Stimulated activated CD8-positive, alpha-beta memory T cell treated with anti-CD3 and anti-CD28 coated beads, Interleukin-15, amount 100 ng/mL, for 48 hours (primary cell): Measurements from ENCODE around the gene USH1G.

ENCODE experiments used
- DNase-seq, 2 donors: peaks; one replicate each; pipeline ENCODE4 v3.0.0-alpha.2; 2020; ENCODE audit warnings: low read depth in 2 of 2

The USH1G gene

DNA sequence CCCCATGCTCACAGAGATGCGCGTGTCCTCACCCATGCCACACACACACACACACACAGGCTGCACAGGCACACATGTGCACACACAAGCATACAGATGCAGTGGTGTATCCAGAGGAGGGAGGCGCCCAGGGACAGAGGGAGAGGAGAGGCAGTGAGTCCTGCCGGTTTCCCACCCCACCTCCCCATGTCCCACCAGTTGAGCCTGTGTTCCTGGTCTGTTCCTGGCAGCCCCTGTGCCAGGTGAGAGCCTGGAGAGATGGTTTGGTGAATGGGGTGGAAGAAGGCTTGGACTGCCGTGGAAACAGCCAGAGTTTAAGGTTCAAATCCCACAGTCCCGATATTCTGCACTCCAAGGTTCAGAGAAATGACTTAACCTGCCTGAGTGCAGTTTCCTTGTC lies 19.4 kb downstream of the USH1G start:
- DNase-seq: no peak

DNA sequence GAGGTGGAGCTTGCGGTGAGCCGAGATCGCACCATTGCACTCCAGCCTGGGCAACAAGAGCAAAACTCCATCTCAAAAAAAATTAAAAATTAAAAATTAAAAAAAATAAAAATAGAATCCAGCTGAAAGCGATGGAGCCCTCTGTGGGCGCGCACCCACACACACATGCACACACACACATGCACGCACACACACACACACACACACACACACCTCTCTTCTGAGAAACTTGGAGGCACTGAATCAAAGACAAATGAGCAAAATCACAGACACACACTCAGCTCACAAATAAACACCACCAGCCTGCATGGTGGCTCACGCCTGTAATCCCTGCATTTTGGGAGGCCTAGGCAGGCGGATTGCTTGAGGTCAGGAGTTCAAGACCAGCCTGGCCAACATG lies 20.0 kb downstream of the USH1G start:
- DNase-seq: no peak

DNA sequence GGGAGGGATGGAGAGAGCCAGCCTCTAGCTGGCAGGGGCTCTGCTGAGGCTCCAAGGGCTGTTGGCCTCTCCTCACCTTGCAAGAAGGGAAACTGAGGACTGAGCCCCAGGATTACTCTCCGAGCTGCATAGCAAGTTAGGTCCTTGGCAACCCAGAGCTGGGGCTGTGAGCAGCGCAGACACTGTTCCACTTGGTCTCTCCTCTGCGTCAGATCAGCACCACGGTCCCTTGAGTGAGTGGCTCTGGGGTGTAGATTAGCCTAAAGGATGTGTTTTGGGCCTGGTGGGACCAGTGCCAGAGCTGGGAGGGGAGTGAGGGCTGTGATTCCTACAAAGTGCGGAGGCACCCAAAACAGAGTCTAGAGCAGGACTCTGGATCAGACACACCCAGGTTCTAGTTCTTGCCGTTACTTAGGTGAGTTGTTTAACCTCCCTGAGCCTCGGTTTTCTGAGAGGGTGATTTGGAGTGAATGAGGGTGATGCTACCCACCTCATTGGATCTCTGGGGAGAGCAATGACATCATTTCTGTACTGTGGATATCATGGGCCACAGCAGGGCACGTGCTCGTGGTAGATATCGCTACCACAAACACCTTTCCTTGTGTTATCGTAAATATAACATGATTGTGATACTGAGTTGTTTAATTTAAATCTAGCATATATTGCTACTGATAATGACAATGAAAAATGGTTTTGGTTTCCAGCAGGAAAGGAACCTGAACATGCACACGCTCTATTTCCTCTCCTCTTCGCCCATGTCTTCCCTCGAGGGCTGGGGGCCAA lies 21.5 kb downstream of the USH1G start:
- DNase-seq: no peak

DNA sequence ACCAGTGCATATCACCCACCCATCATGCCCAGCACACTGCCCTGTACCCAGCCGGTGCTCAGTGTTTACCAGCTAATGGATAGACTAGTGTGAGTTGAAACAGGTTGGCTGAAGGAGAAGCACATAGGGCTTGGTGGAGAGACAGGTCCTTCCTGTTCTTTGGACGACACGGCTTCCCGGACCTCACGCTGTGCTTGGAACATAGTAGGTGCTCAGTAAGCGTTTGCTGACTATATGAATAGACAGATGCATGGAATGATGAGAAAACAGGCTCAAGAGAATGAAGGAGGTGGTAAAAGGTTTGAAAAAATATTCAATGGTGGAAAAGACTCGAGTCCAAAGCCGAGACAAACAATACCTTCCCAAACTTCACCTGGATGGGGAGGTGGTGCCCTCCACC lies 22.8 kb downstream of the USH1G start:
- no peak for DNase-seq

GRCh38 chr17:74898376-74898946 lies 24.6 kb downstream of the USH1G start:
- no peak for DNase-seq

DNA sequence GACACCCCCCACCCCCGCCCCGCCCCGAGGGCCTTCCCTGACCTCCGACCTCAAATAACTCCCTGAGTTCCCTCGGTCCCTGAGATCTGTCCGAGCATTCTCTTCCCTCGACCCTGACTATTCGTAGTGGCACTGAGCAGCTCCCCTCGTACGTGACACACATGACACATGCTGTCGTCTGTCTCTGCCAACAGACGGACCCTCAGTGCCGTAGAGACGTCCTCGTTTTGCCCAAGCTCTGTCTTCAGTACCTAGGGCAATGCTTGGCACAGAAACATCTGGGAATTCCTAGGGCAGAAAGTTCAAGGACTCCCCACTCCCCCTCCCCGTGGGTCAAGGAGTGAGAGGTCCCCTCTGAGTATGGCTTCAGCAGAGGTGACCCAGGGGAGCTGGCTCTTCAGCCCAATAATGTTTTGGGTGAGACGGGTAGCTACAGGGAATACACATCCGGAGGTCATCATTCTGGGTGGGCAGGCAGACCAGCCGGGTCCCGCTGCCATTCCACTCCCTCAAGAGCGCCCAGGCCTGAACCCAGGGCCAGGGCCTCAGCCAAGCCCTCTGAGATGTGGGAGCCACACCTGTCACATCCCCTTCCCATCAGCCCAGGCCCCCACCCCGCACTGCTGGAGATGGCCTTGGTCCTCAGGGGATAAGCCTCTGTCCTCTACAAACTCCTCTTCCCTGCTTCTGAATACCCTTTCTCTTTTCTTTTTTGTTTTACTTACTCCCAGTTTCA lies 29.0 kb downstream of the USH1G start:
- no peak for DNase-seq

DNA sequence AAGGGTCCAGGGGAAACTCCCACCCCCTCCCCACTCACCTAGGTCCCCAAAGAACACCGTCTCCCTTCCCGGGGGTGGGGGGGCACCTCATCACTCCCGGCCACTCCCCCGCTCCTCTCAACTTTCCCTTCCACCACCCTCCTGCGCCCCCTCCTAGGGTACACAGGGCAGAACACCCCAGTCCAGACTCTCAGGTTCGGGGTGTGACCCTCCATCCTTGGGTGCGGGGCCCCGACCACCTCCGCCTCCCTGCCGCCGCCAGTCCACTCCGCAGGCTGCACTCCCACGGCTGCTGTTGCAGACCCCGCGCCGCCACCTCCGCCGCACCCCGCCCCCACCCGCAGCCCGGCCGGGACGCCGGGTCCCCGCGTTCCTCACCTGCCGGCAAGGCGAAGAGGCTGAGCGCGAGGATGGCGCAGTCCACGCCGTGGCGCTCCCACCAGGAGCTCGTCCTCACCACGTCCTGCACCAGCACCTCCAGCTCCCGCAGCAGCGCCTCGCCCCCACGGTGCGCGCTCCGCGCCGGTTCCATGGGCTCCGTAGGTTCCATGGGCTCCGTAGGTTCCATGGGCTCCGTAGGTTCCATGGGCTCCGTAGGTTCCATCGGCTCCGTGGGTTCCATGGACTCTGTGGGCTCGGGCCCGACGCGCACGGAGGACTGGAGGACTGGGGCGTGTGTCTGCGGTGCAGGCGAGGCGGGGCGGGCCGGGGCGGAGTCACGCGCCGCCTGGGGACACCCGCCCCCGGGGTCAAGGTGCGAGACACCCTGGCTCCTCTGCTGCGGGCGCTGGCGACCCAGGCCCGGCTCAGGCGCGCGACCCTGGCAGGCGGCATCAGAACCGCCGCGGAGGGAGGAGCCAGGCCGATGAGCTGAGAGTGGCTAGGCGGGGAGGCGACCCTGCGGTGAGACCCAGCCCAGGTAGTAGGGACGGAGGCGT lies 29.8 kb downstream of the USH1G start, which contains the start of gene FADS6:
FADS6 (minus strand) TSS at position 660 of the 938 bp plus-strand sequence; CDS start at position 622, 38 bp downstream.
- no peak for DNase-seq

DNA sequence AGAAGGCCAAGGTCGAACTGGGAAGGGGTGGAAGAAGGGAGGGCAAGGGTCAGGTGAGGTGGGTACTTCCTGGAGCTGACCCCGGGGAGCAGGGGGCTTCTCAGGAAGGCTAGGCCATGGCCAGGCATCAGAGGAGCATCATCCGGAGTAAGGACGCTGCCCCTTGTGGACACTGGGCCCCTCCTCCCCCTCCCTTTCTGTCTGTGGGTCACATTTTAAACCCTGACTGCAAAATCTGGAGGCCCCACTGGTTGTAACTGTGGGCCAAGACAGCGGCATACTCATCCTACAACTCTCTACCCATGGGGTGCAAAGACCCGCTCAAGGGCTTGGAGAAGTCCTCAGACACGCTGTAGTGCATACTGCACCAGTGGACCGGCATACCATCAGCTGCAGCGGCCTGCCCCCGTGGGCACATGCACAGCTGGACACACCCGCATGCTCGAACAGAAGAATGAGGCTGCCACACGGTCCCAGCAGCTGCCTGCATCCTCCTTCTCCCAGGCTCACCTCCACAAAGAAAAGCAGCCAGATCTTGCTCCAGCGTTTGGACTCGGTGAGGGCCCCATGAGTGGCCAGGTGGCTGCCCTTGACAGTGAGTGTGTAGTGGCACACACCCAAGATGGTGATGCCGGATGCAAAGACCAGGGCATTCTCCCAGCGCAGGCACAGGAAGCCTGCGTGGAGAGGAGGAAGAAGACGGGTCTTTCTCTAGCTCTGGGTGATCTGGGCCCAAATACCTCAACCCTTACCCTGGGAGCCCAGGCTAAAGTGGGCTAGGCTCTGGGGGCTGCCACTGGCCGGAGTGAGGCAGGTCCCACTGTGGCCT lies 30.8 kb downstream of the USH1G start:
- no peak for DNase-seq

DNA sequence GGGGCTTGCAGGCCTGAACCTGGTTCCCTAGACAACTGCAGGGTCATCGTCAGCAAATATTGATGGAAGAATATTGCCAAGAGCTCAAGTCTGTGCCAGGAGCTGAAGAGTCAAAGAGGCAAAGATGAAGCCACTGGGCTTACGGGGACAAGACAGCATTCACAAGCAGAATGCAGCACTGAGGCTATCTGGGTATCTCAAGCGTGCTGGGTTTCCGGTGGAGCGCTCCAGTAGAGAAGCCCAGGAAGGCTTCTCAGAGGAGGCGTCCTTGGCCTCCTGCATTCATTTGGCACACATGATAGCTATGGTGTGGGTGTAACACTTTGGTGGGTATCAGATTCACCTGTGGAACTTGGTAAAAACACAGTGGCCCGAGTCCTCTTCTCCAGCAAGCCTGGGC lies 32.5 kb downstream of the USH1G start:
- DNase-seq: no peak

GRCh38 chr17:74888469-74888868 lies 34.6 kb downstream of the USH1G start:
- no peak for DNase-seq

DNA sequence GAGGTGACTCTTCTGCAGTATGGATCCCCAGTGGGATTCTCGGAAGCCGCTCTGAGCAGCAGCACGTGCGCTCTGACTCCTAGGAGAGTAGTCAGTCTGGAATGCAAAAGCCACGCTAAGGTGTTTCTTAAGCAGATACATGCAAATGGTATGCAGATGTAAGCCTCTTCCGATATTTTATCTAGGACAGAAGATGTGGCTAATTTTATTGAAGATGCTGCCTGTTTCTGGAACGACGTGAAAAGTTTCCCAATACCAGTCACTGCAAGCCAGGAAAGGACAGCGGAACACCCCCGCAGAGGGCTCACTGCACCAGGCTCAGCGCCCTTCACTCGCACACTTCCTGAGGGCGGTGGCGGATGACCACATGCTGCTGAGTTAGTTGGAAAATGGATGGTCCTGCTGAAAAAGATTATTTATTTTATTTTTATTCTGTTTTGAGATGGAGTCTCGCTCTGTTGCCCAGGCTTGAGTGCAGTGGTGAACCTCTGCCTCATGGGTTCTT lies 39.8 kb downstream of the USH1G start:
- no peak for DNase-seq

GRCh38 chr17:74882517-74883240 lies 40.4 kb downstream of the USH1G start:
- no peak for DNase-seq

GRCh38 chr17:74881073-74881472 lies 42.0 kb downstream of the USH1G start:
- no peak for DNase-seq

DNA sequence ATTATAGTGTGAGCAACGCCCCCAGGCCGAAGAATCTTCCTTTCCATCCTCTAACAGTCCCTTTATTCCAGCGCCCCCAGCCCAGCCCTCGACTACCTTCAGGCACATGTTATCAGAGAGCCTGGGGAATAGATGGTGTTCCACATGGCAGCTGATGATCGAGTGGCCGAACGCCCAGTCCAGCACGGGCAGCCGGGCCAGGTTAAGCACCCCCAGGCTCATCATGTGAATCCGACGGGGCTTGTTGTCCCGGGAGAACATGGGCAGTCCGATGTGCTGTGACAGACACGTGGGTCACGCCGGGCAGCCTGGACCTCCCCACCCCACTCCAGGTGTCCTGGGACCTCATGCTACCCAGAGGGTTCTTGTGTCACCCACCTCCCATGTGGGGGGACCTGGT lies 43.7 kb downstream of the USH1G start:
- no peak for DNase-seq

GRCh38 chr17:74878658-74879057 lies 44.4 kb downstream of the USH1G start:
- DNase-seq: no peak

DNA sequence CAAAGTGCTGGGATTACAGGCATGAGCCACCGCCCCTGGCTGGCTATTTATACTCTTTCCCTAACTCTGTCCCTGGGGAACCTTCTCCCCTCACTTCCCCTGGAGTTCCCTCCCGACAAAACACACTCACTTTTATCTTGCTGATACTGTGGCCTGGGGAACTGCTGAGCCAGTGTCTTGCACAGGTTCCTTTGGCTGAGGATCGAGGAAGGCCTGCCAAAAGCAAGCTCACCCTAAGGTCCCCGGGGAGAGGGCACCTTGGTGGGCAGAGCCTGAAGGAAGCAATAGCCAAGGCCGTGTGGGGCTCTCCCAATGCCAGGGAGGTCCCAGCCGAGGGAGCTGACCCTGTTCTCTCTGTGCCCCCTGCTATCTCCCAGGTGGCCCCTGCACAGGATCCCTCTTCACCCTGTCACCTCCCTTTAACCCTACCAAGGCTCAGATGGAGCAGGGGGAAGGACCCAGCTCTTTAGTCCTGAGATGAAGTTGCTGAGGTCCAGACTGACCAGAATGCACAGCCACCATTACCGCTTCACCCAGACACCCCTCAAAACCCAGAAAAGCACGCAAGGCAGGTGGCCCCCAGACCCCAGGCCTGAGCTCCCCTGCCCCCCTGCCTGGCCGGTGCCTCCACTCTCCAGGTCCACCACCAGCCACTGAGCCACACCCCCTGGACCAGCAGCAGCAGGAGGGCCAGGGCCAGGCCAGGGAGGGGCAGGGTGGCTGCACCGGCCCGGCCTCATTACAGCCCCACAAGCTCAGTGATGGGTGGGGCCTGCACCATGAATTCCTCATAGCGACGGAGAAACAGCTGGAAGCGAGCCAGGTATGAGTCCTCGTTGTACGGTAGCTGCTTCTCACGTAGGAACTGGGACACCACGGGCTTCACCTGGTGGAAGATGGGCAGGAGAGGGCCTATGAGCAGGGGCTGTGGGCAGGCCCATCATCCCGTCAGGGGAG lies 45.2 kb downstream of the USH1G start:
- DNase-seq: no peak

- no peak for DNase-seq
Observed at GRCh38 chr17:74875977-74876593, 47.0 kb downstream of the USH1G start.
